GM12864 (cell line): ENCODE measurements around the gene NRAS.

ENCODE experiments used
- DNase-seq: peaks from one replicate; pipeline ENCODE4 v3.0.0-alpha.2; 2011; ENCODE audit warnings: low read depth
- H3K4me3 ChIP-seq: 2 replicates; pipeline ENCODE4 v1.5.1; 2011; ENCODE audit warnings: mild to moderate bottlenecking, low read depth, low read length, control low read depth
- CTCF ChIP-seq: IDR thresholded peaks from 2 replicates; pipeline ENCODE4 v1.5.1; 2011; ENCODE audit warnings: low read depth, mild to moderate bottlenecking, moderate library complexity, low read length, control low read depth, inconsistent platforms; ENCODE audit errors: missing control alignments

Gene NRAS

DNA sequence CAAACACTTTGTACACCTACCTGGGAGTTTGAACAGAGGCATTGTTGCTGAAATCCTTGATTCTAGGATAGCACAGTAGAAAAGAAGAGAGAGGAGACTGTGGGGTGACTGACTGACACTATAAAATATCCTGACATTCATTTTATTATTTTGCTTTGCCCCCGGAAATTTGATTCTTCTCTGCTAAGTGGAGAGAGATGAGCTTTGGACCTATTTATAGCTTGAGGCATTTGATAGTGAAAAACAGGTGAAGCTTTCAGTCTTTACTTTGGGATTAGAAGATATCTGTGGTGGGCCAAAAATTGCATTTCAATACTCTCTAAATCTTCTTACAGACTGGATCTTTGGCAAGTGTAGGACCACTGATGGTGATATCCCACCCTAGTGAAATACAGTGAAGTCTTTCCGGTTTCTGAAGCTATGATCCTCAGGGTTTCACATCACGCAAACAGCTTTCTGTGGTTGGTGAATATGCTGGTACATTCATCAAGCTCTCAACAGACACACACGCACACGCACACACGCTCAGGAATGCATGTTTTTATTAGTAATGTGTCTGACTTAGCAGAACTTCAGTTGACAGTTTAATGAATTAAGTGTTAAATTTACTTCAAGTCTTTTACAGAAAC is 21.0 kb downstream of the NRAS start, which contains the start of gene AMPD1:
Gene AMPD1, minus strand, starts transcription at position 117 of the 629 bp plus-strand sequence. Its CDS starts 75 bp downstream, at position 42.
- no peak within 1 kb of the TSS for H3K4me3 ChIP-seq
- TF ChIP-seq CTCF: no peak
- DNase-seq: no peak

DNA sequence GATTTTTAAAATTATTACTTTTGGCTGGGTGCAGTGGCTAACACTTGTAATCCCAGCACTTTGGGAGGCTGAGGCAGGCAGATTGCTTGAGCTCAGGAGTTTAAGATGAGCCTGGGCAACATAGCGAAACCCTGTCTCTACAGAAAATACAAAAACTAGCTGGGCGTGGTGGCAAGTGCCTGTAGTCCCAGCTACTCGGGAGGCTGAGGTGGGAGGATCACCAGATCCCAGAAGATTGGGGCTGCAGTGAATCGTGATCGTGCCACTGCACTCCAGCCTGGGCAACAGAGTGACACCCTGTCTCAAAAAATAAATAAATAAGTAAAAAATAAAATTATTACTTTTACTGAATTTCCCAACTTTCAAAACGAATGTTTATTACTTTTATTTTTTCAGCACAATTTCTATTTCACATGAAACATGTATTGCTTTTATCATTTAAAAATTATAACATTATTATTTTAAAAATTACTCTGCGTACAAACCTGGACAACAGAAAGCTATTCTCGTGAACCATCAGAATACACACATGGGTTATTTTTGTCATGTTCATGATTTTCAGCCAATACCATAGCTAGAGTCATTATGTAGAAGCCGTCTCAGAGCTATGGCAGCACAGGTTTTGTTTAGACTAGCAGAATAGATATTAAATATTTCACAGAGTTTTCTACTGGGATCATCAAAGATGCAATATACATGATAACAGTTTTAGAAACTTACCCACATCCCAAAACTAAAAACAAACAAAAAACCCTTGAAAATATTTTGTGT is 21.8 kb downstream of the NRAS start:
- H3K4me3 ChIP-seq: no peak overlapping the region
- TF ChIP-seq CTCF: no peak
- no peak for DNase-seq

- no peak for TF ChIP-seq CTCF
- no peak overlapping the region for H3K4me3 ChIP-seq
- no peak for DNase-seq
These were observed 23.6 kb downstream of the NRAS start for GRCh38 chr1:114692947-114693346.

GRCh38 chr1:114691061-114691460 is 25.5 kb downstream of the NRAS start:
- H3K4me3 ChIP-seq: no peak overlapping the region
- no peak for DNase-seq
- no peak for TF ChIP-seq CTCF

- no peak for DNase-seq
- no peak for TF ChIP-seq CTCF
- no peak overlapping the region for H3K4me3 ChIP-seq
These were observed 26.4 kb downstream of the NRAS start for GRCh38 chr1:114690148-114690547.

DNA sequence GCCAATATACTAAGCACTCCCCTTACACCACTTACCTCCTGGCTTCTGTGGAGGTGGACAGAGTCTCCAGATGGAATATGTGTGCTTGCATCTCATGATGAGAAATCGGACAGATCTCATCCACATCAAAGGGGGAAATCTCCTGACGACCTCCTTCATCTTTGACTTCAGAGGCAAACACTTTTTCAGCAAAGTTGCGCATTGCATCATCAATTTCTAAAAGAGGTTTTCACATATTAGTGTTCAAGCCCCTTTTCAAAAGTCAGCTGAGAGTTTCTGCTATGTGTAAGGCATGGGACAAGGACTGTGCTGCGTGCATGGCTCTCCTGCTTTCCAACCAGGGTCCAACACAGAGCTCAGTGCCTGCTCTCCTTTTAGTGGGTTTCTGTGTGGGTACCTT is 28.0 kb downstream of the NRAS start:
- DNase-seq: no peak
- no peak for TF ChIP-seq CTCF
- H3K4me3 ChIP-seq: no peak overlapping the region
